RPMI8226 (cell line): ENCODE measurements around the gene S1PR5.
A peak's percentile ranks its signal among the peaks of the same experiment; 100 is the strongest.
"Not testable (repeated sequence)": the region's sequence is repeated elsewhere in the genome, so short reads cannot be mapped to it uniquely, and the experiment has no call there.

Experiments
- DNase-seq: peaks from one replicate; pipeline ENCODE4 v3.0.0-alpha.2; 2015

S1PR5 gene

DNA sequence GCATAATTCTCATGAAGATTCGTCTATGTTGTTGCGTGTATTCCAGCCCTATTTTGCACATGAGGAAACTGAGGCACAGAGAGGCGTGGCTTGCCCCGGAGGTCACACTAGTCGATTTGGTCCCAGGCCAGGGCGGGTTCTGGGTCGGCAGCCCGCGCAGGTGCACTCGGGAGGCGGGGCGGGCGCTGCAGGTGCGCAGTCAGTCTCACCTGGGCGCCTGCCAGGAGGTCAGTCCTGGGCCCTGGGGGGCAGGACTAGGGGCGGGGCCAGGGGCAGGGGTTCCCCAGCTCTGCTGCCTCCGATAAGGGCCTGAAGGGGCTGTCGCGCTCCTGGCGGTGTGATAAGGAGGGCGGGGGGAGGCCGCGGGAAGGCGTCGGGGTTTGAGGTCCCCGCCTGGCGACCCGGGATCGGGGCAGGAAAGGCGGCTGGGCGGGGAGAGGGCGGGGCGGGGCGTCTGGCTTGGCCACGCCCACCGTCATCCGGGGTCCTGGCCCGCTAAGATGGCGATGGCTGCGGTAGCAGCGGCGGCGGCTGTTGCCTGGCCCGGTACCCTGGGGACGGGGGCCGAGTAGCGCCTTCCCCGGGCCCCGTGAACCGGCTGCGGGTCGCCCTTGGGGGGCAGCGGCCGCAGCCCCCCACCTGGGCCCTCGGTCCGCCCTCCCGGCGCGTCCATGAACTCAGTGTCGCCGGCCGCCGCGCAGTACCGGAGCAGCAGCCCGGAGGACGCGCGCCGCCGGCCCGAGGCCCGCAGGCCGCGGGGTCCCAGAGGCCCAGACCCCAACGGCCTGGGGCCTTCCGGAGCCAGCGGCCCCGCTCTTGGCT, 26.4 kb upstream of the S1PR5 start, which contains the start of gene ATG4D:
Gene ATG4D, plus strand, starts transcription at position 485 of the 822 bp plus-strand sequence. Its CDS starts 187 bp downstream, at position 672.
- DNase-seq, result peak; percentile 98

DNA sequence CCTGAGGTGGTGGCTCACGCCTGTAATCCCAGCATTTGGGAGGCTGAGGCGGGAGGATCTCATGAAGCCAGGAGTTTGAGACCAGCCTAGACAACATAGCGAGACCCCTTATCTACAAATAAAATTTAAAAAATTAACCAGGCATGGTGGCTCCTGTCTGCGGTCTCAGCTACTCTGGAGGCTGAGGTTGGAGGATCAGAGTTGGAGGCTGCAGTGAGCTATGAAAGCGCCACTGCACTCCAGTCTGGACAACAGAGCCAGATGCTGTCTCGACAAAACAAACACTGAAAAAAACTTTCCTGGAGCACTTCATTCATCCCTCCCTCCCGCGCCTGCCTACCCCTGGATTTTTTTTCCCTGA, 25.8 kb upstream of the S1PR5 start:
- no peak for DNase-seq

DNA sequence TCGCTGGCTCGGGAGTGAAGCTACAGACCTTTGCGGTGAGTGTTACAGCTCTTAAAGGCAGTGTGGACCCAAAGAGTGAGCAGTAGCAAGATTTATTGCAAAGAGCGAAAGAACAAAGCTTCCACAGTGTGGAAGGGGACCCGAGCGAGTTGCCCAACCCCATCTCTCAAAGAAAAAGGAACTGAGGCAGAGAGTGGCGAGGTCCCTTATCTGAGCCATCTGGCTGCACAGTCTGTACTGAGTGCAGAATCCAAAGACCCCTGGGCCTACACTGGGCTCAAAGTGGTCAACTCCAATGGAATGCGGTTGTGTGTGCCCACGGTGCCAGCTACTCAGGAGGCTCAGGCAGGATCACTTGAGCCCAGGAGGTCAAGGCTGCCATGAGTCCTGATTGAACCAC, 21.8 kb upstream of the S1PR5 start:
- not testable (repeated sequence) for DNase-seq

DNA sequence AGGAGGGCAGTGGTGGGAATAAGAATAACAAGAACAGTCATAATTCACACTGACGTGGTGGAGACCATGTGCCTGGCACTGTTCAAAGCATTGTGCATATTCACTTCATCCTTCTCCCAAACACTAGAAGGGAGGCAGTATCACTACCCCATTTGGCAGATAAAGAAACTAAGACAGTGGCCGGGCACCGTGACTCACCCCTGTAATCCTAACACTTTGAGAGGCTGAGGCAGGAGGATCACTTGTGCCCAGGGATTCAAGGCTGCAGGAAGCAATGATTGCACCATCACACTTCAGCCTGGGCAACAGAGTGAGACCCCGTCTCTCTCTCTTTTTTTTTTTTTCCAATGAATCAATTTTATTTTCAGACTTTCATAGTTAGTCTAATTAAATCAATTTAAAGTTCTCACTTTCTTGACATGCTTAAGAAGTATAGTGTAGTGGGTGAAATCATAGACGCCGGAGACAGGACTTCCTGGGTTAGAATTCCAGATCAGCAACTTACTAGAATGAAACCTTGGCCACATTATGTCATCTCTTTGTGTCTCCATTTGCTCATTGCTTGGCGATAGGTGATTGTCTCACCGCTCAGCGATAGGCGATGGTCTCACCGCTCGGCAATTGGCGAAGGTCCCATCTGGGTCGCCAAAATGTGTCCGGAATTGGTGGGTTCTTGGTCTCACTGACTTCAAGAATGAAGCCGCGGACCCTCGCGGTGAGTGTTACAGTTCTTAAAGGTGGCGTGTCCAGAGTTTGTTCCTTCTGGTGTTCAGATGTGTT, 21.1 kb upstream of the S1PR5 start:
- no peak for DNase-seq

DNA sequence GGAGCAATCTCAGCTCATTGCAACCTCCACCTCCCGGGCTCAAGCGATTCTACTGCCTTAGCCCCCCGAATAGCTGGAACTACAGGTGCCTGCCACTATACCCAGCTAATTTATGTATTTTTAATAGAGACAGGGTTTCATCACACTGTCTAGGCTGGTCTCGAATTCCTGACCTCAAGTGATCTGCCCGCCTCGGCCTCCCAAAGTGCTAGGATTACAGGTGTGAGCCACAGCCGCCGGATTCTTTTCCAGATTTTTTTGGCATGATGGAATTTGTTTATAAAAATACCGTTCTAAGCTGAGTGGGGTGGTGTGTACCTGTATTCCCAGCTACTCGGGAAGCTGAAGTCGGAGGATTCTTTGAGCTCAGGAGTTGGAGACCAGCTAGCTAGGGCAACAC, 20.4 kb upstream of the S1PR5 start:
- DNase-seq, result no peak

DNA sequence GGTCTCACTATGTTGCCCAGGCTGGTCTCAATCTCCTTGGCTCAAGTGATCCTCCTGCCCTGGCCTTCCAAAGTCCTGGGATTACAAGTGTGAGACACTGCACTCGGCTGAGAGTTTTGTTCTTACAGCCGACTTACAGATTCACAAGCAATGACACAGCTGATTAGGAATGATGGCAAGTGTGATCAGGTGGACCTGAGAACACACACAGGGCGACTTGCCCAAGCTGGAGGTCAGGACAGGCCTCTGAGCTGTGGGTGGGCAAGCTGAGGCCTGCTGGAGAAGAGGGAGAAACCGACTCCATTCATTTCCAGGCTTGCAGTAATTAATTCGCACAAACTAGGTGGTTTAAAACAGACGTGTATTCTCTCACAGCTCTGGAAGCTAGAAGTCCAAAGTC, 18.4 kb upstream of the S1PR5 start:
- DNase-seq, result no peak

DNA sequence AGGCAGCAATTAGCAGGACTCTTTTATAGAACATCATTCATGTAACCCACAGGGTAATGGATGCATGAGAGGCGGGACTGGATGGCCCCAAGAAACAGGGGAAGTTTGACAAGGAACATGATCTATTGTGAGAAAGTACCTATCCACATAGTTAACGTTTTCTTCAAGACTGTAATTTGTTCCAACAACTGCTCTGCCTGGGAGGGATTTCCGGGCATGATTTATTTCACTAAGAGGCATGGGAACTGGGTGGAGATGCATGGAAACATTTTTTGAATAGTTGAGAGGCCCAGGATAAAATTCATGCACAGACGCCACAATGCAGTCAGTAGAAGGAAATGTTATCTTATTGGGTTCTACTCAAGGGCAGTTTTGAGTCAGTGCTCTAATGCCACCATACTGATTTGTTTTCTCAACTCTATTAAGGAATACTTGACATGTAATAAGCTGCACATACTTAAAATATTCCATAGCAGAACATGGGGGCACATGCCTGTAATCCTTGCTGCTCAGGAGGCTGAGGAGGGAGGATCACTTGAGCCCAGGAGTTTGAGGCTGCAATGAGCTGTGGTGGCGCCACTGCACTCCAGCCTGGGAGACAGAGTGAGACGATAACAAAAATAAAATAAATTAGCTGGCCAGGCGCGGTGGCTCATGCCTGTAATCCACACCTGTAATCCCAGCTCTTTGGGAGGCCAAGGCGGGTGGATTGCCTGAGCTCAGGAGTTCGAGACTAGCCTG, 16.6 kb upstream of the S1PR5 start:
- DNase-seq, result no peak

DNA sequence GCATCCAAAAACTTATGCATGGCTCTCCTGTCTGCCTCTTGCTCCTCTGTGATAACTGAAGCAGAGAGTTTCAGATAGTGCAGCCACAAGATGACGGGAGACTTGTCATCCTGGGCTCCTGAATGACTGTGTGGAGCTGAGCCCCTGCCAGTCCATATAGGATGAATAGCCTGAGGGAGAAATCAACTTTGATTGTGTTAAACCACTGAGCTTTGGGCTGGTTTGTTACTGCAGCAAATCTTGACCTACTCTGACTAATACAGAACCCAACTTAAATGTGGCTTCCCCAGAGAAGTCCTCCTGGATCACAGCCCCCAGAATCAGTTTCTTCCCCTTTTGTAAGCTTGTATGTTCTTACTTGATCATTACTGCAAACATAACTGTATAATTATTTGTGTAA, 15.2 kb upstream of the S1PR5 start:
- DNase-seq, result no peak

DNA sequence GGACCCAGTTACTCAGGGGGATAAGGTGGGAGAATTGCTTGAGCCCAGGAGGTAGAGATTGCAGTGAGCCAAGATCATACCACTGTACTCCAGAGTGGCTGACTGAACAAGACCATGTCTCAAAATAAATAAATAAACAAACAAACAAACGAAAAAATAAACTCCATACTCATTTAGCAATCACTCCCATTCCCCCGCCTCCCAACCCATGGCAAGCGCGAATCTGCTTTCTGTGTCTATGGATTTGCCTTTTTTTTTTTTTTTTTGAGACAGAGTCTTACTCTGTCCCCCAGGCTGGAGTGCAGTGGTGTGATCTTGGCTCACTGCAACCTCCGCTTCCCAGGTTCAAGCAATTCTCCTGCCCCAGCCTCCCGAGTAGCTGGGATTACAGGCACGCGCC, 9.6 kb upstream of the S1PR5 start:
- not testable (repeated sequence) for DNase-seq

DNA sequence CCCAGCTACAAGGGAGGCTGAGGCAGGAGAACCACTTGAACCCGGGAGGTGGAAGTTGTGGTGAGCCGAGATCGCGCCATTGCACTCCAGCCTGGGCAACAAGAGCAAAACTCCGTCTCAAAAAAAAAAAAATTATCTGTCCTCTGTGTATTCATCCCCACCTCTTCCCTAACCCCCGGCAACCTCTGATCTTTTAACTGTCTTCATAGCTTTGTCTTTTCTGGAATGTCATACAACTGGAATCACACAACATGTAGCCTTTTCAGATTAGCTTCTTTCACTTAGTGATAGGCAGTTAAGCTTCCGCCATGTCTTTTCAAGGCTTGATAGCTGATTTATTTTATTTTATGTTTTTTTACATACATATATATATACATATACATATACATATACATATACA, 8.4 kb upstream of the S1PR5 start:
- DNase-seq, result no peak

DNA sequence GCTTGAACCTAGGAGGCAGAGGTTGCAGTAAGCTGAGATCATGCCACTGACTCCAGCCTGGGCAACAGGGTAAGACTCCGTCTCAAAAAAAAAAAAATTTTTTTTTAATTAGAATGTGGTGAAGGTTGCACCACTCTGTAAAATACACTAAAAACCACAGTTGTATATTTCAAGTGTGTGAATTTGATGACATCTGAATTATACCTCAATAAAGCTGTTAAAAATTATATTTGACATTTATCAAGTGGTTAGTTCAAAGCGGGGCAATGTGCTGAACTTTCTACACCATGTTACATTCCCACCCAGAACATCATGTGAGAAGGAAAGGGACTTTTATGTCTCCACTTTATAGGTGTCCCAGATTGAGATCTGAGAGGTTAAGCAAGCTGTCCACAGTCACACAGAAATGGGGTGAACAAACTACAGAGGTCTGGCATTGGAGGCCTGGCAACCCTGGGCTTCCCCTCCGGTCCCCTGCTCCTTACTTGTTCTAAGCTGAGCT, 5.9 kb upstream of the S1PR5 start:
- no peak for DNase-seq

DNA sequence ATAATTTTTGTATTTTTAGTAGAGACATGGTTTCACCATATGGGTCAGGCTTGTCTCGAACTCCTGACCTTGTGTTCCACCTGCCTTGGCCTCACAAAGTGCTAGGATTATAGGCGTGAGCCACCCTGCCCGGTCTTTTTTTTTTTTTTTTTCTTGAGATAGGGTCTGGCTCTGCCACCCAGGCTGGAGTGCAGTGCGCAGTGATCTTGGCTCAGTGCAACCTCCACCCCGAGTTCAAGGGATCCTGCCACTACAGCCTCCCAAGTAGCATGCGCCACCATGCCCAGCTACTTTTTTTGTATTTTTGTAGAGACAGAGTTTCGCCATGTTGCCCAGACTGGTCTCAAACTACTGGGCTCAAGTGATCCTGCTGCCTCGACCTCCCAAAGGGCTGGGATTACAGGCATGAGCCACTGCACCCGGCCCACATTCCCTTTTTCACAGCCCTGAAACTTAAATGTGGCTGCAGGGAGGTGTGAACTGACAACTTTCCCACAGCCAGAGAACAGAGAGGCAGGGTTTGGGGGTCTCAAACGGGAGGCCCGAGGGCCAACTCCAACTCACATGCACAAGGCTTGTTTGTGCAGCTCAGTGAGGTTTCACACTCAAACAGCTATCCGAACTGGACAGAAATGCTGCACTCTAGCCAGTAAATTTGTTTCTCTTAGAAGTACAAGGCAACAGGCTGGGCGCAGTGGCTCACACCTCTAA, 4.4 kb upstream of the S1PR5 start:
- no peak for DNase-seq

DNA sequence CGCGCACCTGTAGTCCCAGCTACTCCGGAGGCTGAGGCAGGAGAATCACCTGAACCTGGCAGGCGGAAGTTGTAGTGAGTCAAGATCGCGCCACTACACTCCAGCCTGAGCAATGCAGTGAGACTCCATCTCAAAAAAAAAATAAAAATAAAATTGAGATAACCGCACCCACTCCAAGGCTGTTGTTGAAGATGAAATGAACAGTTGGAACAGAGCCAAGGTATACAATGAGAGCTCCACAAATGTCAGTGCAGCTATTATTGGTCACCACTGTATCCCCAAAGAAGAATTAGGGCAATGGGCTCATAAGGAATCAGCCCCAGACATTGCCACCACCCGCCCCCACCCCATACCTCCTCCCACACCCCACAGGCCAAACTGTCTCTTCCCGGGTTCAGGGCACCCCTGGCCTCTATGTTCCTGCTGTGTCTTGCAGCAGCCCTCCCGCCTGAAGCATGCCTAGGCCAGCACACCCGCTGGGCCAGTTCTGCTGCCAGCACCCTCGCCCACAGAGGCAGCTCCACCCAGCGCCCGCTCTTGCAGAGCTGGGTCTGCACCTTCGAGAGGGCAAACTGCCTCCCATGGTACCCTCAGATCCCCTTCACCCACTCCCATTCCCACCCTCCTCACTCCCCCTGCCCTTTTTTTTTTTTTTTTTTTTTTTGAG, 3.5 kb upstream of the S1PR5 start:
- DNase-seq, result no peak

DNA sequence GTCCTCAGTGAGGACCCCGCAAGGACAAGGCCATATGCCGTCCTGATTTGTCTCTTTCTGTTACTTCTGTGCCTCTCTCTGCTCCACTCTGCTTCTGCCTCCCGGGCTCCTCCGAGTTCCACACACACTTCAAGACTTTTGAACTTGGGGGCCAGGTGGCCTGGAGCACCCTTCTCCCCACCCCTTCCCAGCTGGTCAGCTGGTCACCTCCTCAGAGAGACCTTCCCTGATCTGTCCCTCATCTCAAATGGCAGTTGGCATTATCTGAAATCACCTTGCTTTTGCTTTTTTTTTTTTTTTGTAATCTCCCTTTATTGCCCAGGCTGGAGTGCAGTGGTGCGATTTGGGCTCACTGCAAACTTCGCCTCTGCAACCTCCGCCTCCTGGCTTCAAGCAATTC, 2.2 kb upstream of the S1PR5 start:
- no peak for DNase-seq

DNA sequence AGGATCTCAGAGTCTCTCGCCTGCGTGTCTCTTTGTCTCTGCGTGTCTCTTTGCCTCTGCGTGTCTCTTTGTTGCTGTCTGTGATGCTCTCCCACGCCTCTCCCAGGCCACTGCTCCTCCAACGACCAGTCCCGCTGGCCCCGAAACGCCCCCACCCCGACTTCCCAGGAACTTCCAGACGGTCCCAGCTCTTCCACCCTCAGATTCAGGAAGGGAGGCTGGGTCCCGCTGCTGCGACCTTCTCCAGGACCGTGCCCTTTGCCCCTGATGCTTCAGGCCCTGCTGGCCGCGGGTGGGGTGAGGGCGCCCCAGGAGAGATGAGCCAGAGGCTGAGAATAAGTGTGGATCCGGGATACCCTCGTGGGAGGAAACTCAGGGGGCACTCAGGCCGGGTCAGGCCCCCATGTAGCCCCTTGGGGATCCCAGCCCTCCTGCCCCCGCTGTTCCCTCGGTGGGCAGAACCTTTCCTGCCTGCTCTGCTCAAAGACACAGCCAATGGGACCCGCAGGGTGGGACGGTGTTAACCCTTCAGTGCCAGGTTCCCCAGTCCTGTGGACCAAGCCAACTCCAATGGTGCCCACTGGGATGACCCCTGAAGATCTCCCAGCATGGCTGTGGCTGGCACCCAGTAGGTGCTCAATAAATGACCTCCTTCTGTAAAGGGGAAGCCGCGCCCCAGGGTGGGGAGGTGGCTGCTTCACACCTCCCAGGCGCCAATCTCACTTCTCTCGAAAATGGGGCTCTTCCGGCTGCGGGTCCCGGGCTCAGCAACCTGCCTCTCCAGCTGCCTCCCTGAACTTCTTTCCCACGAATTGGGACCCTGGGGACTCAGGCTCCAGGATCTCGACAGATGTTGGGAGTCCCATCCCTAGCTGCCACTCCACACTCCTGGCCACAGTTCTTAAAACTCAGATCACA, 1.5 kb upstream of the S1PR5 start:
- no peak for DNase-seq

DNA sequence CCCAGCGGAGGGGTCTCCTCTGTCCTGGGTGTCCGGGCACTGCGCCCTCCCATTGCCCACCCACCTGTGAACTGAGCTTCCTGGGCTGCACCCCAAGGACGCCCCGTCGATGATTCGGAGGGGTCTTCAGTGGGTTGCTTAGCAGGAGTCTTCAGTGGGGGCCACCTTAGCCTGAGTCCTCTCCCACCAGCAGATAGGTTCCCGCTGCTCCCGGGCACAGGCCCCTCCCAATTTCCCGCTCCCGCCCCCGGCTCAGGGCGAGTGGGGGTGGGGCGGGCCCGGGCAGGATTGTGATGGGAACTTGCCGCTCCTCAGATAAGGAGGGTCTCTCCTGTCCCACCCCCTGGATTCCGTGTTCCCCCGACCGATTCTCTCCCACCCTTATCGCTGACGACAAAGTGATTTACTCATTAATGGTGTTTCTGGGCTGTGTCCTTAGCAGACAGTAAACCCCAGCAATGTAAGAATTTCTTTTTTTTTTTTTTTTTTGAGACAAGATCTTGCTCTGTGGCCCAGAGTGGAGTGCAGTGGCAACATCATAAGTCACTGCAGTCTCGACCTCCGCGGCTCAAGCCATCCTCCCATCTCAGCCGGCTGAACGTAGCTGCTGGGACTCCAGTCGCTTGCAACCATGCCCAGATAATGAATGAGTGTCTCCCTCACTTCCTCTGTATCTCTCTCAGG, 655 bp upstream of the S1PR5 start:
- DNase-seq, result no peak

DNA sequence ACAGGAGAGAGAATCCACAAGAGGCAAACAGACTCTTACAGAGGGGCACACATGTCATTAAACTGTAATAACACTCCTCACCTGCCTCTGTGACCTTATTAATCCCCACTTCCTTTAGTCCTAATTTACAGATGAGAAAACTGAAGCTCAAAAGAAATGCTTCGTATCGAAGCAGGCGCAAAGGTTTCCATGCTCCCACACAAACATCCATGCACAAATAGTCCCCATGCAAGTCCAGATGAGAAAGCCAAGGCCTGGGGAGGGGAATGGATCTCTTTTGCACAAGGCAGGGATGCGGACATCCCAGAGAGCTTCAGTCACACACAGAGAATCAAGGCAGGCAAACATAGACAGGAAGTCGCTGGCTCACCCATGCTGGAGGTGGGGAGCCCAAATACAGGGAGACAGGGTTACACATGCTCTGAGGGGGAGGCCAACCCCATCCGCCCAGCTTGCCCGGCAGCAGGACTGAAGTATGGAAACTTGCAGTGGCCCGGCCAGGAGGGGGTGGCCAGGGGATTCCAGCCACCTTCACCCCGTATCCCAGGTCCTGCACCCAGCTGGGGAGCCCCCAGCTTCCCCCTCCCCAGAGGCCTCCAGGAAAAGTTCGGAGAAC, 468 bp downstream of the S1PR5 start:
- DNase-seq, result no peak

DNA sequence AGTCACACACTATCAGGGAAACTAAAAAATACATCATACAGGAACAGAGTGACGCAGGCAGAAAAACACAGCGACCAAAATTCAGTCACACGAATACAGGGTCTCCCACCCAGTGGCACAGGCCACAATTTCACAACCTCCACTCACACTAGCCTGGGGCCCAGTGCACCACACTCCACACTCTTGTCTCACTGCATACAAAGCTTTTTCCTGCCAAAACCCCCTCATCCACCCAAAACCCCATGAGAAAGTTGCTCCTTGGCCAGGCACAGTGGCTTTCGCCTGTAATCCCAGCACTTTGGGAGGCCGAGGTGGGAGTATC, 1.2 kb downstream of the S1PR5 start:
- DNase-seq, result no peak

DNA sequence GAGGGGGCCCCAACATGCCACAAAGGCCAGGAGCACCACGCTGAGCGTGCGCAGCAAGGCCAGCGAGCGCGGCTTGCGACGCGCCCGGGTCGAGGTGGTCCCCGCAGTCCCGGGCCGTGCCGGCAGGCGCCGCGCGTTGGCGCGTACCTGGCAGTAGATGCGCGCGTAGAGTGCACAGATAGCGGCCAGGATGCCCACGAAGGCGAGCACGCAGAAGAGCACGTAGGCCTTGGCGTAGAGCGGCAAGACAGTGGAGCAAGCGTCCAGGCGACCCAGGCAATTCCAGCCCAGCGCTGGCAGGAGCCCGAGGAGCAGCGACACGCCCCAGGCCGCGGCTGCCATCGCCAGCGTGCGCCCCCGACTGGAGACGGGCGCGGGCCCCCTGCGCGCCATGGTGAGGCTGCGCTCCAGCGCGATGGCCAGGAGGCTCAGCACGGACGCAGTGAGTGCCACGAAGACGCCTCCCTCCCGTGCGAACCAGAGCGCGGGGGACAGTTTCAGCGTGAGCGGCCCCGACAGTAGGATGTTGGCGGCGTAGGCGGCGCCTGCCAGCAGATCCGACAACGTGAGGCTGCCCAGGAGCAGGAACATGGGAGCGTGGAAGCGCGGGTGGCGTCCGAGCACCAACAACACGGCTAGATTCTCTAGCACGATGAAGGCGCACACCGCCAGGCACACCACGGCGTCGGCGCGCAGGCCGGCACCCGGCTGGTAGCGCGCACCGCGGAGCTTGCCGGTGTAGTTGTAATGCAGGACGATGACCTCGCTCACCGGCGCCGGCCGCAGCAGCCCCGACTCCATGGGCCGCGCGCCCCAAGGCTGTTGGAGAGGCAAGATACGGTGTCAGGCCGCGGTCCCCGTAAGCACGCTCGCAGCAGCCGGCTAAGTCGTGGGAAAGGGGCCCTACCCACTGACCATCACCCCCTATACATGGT, 2.8 kb downstream of the S1PR5 start:
- DNase-seq, result no peak
